GM18507 (cell line): ENCODE measurements around the gene FILIP1L.
A peak's percentile ranks its signal among the peaks of the same experiment; 100 is the strongest.

Experiments used
- DNase-seq: peaks from one replicate; pipeline ENCODE4 v3.0.0; 2011; ENCODE audit warnings: low read depth; ENCODE audit not compliant: insufficient read length; ENCODE audit errors: extremely low spot score
- FAIRE-seq: peaks from 2 replicates; lab custom pipeline; 2011; peaks lifted over from hg19 to GRCh38; lab: Jason Lieb, UNC

The FILIP1L gene

GRCh38 chr3:100080573-100080972 is 33.7 kb downstream of the FILIP1L start:
- FAIRE-seq (peak; percentile 36), DNase-seq (no peak)

- no peak for DNase-seq
- no peak for FAIRE-seq
These were observed 35.0 kb downstream of the FILIP1L start for GRCh38 chr3:100079328-100079727.

GRCh38 chr3:100076731-100077529 is 37.4 kb downstream of the FILIP1L start:
- DNase-seq (no peak), FAIRE-seq (no peak)

GRCh38 chr3:100075851-100076730 is 38.2 kb downstream of the FILIP1L start:
- FAIRE-seq (no peak), DNase-seq (no peak)

GRCh38 chr3:100075196-100075595 is 39.1 kb downstream of the FILIP1L start:
- FAIRE-seq (no peak), DNase-seq (no peak)

GRCh38 chr3:100073714-100074307 is 40.5 kb downstream of the FILIP1L start:
- peak; percentile 84 for FAIRE-seq
- no peak for DNase-seq

GRCh38 chr3:100073049-100073713 is 41.1 kb downstream of the FILIP1L start:
- DNase-seq: no peak
- FAIRE-seq: no peak

- DNase-seq (no peak), FAIRE-seq (peak; percentile 69)
These were observed 41.8 kb downstream of the FILIP1L start for GRCh38 chr3:100072326-100073048.

GRCh38 chr3:100069472-100069871 is 44.8 kb downstream of the FILIP1L start:
- no peak for DNase-seq
- no peak for FAIRE-seq

GRCh38 chr3:100068826-100069225 is 45.5 kb downstream of the FILIP1L start:
- no peak for DNase-seq
- peak; percentile 90 for FAIRE-seq

- FAIRE-seq: no peak
- DNase-seq: no peak
These were observed 46.7 kb downstream of the FILIP1L start for GRCh38 chr3:100067589-100067988.

- no peak for DNase-seq
- FAIRE-seq: no peak
These were observed 50.3 kb downstream of the FILIP1L start for GRCh38 chr3:100063929-100064461.

- FAIRE-seq (no peak), DNase-seq (no peak)
These were observed 51.6 kb downstream of the FILIP1L start for GRCh38 chr3:100062665-100063064.

GRCh38 chr3:100060685-100061484 is 53.4 kb downstream of the FILIP1L start:
- DNase-seq (no peak), FAIRE-seq (peak; percentile 52)

GRCh38 chr3:100059472-100059871 is 54.8 kb downstream of the FILIP1L start:
- DNase-seq (no peak), FAIRE-seq (no peak)

- no peak for FAIRE-seq
- no peak for DNase-seq
These were observed 56.4 kb downstream of the FILIP1L start for GRCh38 chr3:100057716-100058575.

GRCh38 chr3:100053951-100054620 is 60.2 kb downstream of the FILIP1L start:
- FAIRE-seq: no peak
- no peak for DNase-seq
